IPS-NIHi7 (cell line): Measurements from ENCODE around the gene SETD5.
"Not testable (repeated sequence)": the region's sequence is repeated elsewhere in the genome, so short reads cannot be mapped to it uniquely, and the experiment has no call there.

Experiments used
- DNase-seq: peaks from one replicate; pipeline ENCODE4 v3.0.0; 2012; ENCODE audit warnings: mixed read lengths; ENCODE audit errors: extremely low spot score

SETD5 gene

DNA sequence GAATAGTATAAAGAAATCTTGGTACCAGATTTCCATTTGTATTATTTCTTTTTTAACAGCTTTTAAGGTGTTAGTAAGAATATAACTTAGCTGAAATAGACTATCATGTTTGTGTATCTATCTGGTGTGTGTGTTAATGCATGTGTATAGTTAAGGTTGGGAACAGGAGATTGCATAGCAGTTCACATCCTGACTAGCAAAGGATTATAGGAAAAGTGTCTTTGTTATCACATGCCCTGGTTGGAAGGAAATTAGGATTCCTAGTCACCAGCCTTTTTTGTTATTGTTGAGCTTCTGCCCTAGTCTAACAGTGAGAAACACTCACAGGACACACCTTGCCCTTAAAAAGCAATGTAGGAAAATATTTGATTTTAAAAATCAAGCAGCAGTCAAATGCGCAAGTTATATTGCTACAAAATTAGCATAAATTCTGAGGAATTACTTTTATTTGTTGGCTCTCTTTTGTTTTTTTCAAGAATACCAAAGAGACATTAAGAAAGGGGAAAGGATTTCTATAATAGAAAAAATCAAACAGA lies 58.2 kb downstream of the SETD5 start:
- no peak for DNase-seq

- no peak for DNase-seq
Observed at GRCh38 chr3:9467451-9467850, 70.0 kb downstream of the SETD5 start.

DNA sequence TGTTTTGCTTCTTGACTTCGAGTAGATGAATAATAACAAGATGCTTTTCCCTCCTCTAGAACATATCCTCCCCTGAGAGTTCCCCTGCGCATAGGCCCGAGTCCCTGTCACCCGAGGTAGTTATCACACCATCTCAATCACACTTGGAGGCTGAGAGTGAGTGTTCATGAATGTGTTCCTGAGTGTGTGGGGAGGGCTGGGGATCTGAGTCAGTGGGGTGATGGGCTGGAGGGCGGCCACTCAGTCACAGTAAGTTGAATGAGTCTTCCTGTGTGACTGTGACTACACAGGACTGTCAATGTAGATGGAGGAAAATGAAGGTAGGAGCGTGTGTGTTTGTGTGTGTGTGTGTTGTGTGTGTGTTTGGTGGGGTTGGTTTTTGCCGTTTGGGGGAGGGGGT lies 71.0 kb downstream of the SETD5 start:
- no peak for DNase-seq

GRCh38 chr3:9469986-9470385 lies 72.6 kb downstream of the SETD5 start:
- DNase-seq = no peak

DNA sequence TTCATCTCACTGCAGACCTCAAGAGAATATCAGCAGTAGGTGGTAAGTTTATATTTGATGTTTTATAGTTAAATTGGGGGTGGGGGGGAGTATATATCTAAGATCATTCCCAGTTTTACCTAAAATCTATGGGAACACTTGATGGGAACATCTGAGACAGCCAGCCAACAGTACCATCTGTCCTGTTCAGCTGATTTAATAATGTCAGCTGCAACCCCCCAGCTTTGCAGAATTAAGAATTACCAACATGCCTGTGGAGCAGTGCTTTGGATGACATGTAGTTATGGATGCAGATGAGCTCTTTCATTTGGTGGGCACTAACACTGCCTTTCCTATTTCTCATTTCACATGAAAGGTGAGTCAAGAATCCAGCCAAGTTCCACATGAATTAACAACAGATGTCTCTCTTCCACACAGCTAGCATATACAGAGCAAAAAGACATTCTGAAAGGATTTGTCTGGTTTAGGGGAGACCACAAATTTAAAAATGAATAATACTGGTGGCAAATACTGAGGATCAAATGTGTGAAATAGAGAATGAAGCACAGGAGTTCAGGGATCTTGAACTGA lies 76.2 kb downstream of the SETD5 start:
- DNase-seq = no peak

- DNase-seq = no peak
Observed at GRCh38 chr3:9474482-9474881, 77.1 kb downstream of the SETD5 start.

DNA sequence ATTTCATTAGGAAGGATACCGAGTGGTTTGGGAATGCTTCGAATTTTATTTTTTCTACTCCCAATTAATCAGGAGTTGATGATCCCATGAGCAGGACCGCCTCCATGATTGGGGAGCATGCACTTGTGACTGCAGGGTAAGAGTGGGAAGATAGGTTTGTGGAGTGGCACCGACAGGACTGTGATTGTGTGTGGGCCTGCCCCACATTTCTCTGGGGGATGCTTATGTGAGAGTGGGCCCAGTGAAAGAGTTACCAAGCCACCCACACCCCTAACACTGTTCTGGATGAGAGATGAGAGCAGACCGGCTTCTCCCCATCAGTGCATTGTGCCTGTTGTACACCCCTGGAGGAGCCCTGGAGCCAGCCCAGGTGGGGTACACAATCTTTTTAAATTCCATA lies 79.5 kb downstream of the SETD5 start:
- no peak for DNase-seq

GRCh38 chr3:9480265-9480664 lies 82.8 kb downstream of the SETD5 start:
- no peak for DNase-seq

DNA sequence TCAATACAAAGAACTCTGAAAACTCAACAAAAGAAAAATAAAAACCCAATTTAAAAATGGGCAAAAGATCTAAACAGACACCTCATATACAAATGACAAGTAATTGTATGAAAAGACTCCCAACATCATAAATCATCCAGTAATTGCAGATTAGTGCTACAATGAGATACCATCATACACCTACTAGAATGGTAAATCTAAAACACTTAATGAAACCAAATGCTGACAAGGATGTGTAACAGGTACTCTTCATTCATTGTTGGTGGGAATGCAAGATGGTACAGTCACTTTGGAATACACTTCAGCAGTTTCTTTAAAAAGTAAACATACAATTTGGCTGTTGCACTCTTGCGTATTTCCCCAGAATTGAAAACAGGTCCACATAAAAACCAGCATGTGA lies 87.8 kb downstream of the SETD5 start:
- no peak for DNase-seq

DNA sequence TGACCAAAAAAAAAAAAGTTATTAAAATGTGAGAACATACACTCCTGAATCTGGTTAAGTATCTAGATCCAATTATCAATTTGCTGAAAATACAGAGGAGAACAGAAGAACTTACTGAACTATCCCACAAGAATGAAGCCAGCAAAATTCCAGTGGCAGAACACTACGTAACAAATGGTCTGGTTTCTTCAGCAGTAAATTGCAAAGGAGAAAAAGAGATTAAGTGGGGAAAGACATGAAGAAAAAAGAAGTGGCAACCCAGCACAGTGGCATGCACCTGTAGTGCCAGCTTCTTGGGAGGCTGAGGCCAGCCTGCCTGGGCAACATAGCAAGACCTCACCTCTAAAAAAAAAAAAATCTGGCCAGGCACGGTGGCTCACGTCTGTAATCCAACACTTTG lies 94.1 kb downstream of the SETD5 start:
- no peak for DNase-seq

GRCh38 chr3:9494036-9494435 lies 96.6 kb downstream of the SETD5 start:
- DNase-seq = not testable (repeated sequence)

- no peak for DNase-seq
Observed at GRCh38 chr3:9496893-9497292, 99.5 kb downstream of the SETD5 start.

DNA sequence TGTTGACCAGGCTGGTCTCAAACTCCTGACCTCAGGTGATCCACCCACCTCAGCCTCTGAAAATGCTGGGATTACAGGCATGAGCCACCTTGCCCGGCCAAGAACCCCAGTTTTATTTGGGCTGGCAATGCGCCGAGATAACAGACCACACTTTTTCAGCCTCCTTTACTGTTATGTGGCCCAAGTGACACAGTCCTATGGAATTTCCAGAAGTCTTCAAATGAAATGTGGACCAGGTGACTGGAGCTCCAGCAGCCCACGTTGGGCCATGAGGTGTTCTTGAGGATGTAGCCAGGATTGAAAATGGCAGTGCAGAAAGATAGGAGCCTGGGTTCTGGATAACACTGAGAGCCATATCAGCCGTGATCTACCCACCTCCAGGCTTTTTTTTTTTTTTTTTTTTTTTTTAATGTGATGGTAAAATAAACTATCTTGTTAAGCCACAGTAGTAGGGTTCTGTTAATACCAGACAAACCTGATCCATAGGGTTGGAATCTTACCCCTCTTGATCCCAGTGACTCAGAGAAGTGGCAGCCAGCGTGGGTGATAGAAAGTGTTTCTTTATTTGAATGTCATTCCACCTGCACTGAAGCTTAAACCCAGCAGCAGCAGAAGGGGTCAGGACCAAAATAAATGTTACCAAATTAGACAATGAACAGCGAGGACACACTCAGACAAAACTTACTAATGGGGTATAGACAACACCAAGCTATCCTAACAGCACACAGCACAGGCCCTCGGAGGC lies 100.6 kb downstream of the SETD5 start:
- DNase-seq = no peak

DNA sequence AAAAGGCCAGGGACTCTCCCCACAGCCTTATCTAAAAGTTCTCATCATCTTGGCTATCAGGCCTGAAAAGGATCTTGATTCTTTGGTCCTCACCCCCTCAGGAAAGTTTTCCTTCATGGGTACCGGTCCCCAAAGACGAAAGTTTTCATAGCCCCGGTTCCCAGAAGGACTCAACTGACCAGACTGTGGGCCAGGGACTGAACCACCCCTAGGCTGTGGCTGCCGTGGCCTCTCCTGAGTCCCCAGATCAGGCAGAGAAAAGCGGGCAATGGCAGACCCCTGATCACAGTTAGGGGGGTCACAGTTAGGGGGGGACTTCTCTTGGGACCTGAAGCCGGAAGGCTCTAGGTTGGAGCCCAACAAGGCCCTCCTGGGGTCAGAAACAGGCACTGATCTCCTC lies 101.4 kb downstream of the SETD5 start:
- DNase-seq = no peak

GRCh38 chr3:9499455-9500107 lies 102.2 kb downstream of the SETD5 start:
- DNase-seq = peak; percentile 63

GRCh38 chr3:9500108-9501050 lies 103.0 kb downstream of the SETD5 start:
- DNase-seq = peak; percentile 98

GRCh38 chr3:9501226-9501625 lies 103.8 kb downstream of the SETD5 start:
- no peak for DNase-seq

- DNase-seq = peak; percentile 86
Observed at GRCh38 chr3:9503283-9503682, 105.9 kb downstream of the SETD5 start.

DNA sequence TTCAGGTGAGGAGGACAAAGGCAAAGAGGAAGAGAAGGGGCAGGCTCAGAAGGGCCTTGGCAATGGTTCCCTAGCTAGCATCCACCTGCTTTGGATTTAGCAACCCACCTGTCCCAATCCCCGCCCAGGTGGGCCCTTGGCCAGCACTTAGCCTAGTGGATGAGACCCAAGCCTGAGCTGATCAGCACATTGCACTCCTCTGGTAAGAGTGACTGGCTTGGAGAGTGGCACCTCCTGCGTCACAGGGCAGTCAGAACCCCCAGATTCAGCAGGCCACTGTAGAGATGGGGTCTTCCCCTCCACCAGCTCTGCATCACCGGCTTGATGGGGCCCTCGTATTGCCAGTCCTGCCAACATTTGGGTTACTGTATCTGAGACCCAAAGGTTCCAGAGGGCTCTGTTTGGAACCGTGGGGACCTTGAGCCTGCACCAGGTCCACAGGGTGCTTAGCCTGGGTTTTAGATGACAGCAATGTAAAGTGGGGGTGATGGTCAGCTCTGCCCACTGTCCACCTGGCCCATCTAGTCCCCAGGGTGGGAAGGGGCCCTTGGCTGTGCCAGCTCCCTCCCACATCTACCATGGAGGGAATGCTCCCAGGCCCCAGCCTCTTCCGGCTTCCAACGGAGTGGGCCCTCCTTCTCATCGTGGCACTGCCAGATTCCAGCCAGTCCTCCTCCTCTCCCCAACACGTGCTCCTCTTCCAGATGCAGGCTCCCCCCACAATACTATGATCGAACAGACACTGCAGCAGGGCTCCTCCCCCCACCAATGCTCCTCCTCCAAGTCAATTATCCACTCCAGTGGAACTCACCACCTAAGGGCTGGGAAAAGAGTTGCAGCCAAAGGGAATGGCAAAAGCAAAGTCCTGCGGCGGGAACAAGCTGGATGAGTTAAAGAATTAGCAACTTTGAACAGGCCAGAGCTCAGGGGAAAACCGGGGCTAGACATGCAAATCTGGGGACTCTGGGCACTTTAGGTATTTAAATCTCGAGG lies 110.5 kb downstream of the SETD5 start:
- DNase-seq = no peak

DNA sequence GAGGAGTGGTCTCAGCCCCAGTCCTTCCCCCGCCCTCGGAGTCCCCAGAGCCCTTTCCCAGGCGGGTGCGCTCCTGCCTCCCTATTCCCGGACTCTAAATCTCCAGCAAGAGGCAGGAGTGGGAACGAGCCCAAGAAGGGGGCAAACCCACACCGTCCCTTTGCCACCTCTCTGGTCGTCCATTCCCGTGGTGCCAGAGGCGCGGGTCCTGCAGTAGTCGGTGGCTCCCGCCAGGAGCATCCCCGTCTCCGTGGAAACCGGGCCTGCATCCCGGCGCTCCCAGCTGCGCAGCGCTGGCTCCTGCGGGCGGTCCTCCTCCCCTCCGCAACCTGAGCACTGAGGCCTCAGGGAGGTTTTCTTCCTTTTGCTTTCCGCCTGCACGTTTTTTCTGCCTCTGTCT lies 111.4 kb downstream of the SETD5 start:
- peak; percentile 56 for DNase-seq
